Measurements from ENCODE around the gene LNX1.

GRCh38 chr4:53527326-53527725, 64.0 kb downstream of the LNX1 start:
- TF ChIP-seq, protein P1, sequence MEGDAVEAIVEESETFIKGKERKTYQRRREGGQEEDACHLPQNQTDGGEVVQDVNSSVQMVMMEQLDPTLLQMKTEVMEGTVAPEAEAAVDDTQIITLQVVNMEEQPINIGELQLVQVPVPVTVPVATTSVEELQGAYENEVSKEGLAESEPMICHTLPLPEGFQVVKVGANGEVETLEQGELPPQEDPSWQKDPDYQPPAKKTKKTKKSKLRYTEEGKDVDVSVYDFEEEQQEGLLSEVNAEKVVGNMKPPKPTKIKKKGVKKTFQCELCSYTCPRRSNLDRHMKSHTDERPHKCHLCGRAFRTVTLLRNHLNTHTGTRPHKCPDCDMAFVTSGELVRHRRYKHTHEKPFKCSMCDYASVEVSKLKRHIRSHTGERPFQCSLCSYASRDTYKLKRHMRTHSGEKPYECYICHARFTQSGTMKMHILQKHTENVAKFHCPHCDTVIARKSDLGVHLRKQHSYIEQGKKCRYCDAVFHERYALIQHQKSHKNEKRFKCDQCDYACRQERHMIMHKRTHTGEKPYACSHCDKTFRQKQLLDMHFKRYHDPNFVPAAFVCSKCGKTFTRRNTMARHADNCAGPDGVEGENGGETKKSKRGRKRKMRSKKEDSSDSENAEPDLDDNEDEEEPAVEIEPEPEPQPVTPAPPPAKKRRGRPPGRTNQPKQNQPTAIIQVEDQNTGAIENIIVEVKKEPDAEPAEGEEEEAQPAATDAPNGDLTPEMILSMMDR (IDR thresholded peaks at IDR 0.05): no peak
- no peak for TF ChIP-seq POLR2A (IDR thresholded peaks at IDR 0.05; ENCODE audit: low read depth)
- no peak for TF ChIP-seq POLR2AphosphoS5 (IDR thresholded peaks at IDR 0.05)

Measured in esophagus muscularis mucosa (tissue), 3 donors.